OCI-LY7 (cell line): Measurements from ENCODE around the gene NHLRC2. TPM values are rescaled to one million over a fixed set of nuclear protein-coding genes. Genes with fewer than 3 reads are reported as not detected.

Experiments used
- BruUV-seq: library from RNA; stranded (reverse); fragments of 400-500 nt; replicated peaks from 2 replicates; lab custom pipeline; 2021; lab: Mats Ljungman, UMichigan
- CTCF ChIA-PET: fragments of 300-600 bp; sonication (Branson Sonifier 250); formaldehyde crosslinking; loops from one replicate; lab custom pipeline; 2022; ENCODE audit warnings: antibody characterized with exemption; ENCODE audit not compliant: unreplicated experiment; lab: Charles Lee
- POLR2A ChIA-PET: fragments of 300-600 bp; sonication (Branson Sonifier 250); formaldehyde crosslinking; loops from one replicate; lab custom pipeline; 2022; ENCODE audit warnings: antibody characterized with exemption; lab: Charles Lee
- DNase-seq: peaks from one replicate; pipeline ENCODE4 v3.0.0-alpha.2; 2015; ENCODE audit warnings: low spot score
- H2AFZ ChIP-seq: fragments of 200-600 bp; sonication (generic), shearing (Covaris generic); 2 replicates; pipeline ENCODE4 v1.6.1; 2014; ENCODE audit warnings: mild to moderate bottlenecking, antibody characterized with exemption, low read length, moderate library complexity
- H3K27ac ChIP-seq: fragments of 200-600 bp; sonication (generic); 2 replicates; pipeline ENCODE4 v1.5.1; 2014; ENCODE audit warnings: mixed run types, low read depth, mild to moderate bottlenecking, moderate library complexity, low read length, inconsistent platforms; ENCODE audit not compliant: poor library complexity, severe bottlenecking
- H3K36me3 ChIP-seq: fragments of 200-600 bp; sonication (generic); 2 replicates; pipeline ENCODE4 v1.6.1; 2014; ENCODE audit warnings: mild to moderate bottlenecking, antibody characterized with exemption, low read length, moderate library complexity, mixed read lengths; ENCODE audit not compliant: insufficient read depth
- H3K4me1 ChIP-seq: fragments of 200-600 bp; sonication (generic); 2 replicates; pipeline ENCODE4 v1.5.1; 2014; ENCODE audit warnings: mild to moderate bottlenecking, low read length; ENCODE audit not compliant: insufficient read depth, poor library complexity, severe bottlenecking
- H3K4me2 ChIP-seq: fragments of 200-600 bp; sonication (generic); 2 replicates; pipeline ENCODE4 v1.6.1; 2014; ENCODE audit warnings: mild to moderate bottlenecking, low read length
- H3K4me3 ChIP-seq: fragments of 200-600 bp; sonication (generic); 2 replicates; pipeline ENCODE4 v1.5.1; 2014; ENCODE audit warnings: mild to moderate bottlenecking, low read depth, low read length; ENCODE audit not compliant: poor library complexity, severe bottlenecking
- H3K79me2 ChIP-seq: fragments of 200-600 bp; sonication (generic); 2 replicates; pipeline ENCODE4 v1.6.1; 2016; ENCODE audit warnings: low read depth, mild to moderate bottlenecking, low read length, moderate library complexity, mixed read lengths; ENCODE audit not compliant: insufficient read depth
- H3K9me2 ChIP-seq: fragments of 200-600 bp; sonication (generic); 2 replicates; pipeline ENCODE4 v1.6.1; 2016; ENCODE audit warnings: mild to moderate bottlenecking, low read length, mixed read lengths; ENCODE audit not compliant: insufficient read depth
- H3K9me3 ChIP-seq: fragments of 200-600 bp; sonication (generic); 2 replicates; pipeline ENCODE4 v1.6.1; 2014; ENCODE audit warnings: mild to moderate bottlenecking, mixed run types, low read length, mixed read lengths
- H4K20me1 ChIP-seq: fragments of 200-600 bp; sonication (generic); 2 replicates; pipeline ENCODE4 v1.6.1; 2014; ENCODE audit warnings: mild to moderate bottlenecking, antibody characterized with exemption, low read length, moderate library complexity, mixed read lengths; ENCODE audit not compliant: insufficient read depth
- CTCF ChIP-seq: fragments of 200-600 bp; sonication (generic); conservative IDR thresholded peaks from 2 replicates; pipeline ENCODE4 v1.5.1; 2014; ENCODE audit warnings: mild to moderate bottlenecking, antibody characterized with exemption, low read length, moderate library complexity, mixed read lengths
- EZH2phosphoT487 ChIP-seq: fragments of 200-600 bp; sonication (generic); IDR thresholded peaks from 2 replicates; pipeline ENCODE4 v1.6.1; 2018; ENCODE audit warnings: low read depth, borderline replicate concordance, mild to moderate bottlenecking, mixed run types, antibody characterized with exemption, low read length, moderate library complexity, mixed read lengths
- intact Hi-C: fragments of 100-400 bp; cut with micrococcal nuclease; formaldehyde crosslinking; loops from one replicate; pipeline ENCODE4 v1.10.0; 2022; ENCODE audit not compliant: unreplicated experiment
- small RNA-seq: library from RNA; depleted of rRNA; stranded (forward); fragments of <200 nt; gene quantifications from one replicate; pipeline ENCODE3, GENCODE V24; 2014
- total RNA-seq, 2 experiments: library from RNA; depleted of rRNA in 1 of 2; stranded (reverse); fragments of >200 nt in 1 of 2; shearing (Covaris generic) in 1 of 2; gene quantifications; 2 replicates each; pipeline ENCODE4 v1.2.3, GENCODE V29; 2014 to 2022

The NHLRC2 gene
- total RNA-seq, 2 experiments from 2014 or later, result 28.6 to 44.5 TPM

GRCh38 chr10:113965077-113965476 is 110.6 kb downstream of the NHLRC2 start:
- Histone ChIP-seq H3K4me2 (peak overlapping the region; percentile 62), H3K9me2 (no peaks in the 10 kb centered on the region), H3K27ac (peak overlapping the region; percentile 55), H3K4me3 (peak overlapping the region; percentile 15), H3K36me3 (no peaks in the 10 kb centered on the region), H2AFZ (peak overlapping the region; percentile 85; the same call in 1 of the 2 replicates), H3K79me2 (no peaks in the 10 kb centered on the region), H3K9me3 (peaks cover 7% of the 10 kb centered on the region; the same call in 1 of the 2 replicates), H4K20me1 (no peaks in the 10 kb centered on the region), H3K4me1 (peaks cover 67% of the 10 kb centered on the region)
- DNase-seq, result peak; percentile 75
- intact Hi-C loops, result loop anchor here (1.0 to 2.0 kb wide), 2 partner anchors 18 to 78 kb away; partner anchors contain the start of gene ADRB1
- ChIA-PET CTCF (no interaction called here), POLR2A (interaction anchor here (0.6 to 1.7 kb wide), 11 partner anchors 13 to 131 kb away, joined by 3 to 8 read pairs (median 4); no protein-coding TSS in a partner anchor)
- BruUV-seq, result no TSS peak
- TF ChIP-seq EZH2phosphoT487 (no peak), CTCF (no peak)

- intact Hi-C loops, result loop anchor here (1.0 to 2.0 kb wide), 2 partner anchors 17 to 78 kb away; partner anchors contain the start of gene ADRB1
- H3K9me2 ChIP-seq, result no peaks in the 10 kb centered on the region
- BruUV-seq, result no TSS peak
- H2AFZ ChIP-seq, result peak overlapping the region; percentile 85; the same call in 1 of the 2 replicates
- TF ChIP-seq EZH2phosphoT487 (no peak), CTCF (no peak)
- H3K4me1 ChIP-seq, result peaks cover 61% of the 10 kb centered on the region
- H3K79me2 ChIP-seq, result no peaks in the 10 kb centered on the region
- peaks cover 7% of the 10 kb centered on the region; the same call in 1 of the 2 replicates for H3K9me3 ChIP-seq
- H3K4me3 ChIP-seq, result peak overlapping the region; percentile 37
- ChIA-PET CTCF (no interaction called here), POLR2A (interaction anchor here (0.6 to 1.7 kb wide), 12 partner anchors 10 to 130 kb away, joined by 3 to 8 read pairs (median 4); no protein-coding TSS in a partner anchor)
- DNase-seq, result peak; percentile 39
- no peaks in the 10 kb centered on the region for H4K20me1 ChIP-seq
- H3K27ac ChIP-seq, result peak overlapping the region; percentile 55
- peak overlapping the region; percentile 62 for H3K4me2 ChIP-seq
- H3K36me3 ChIP-seq, result no peaks in the 10 kb centered on the region
These were observed 111.2 kb downstream of the NHLRC2 start for GRCh38 chr10:113965683-113966082.

Small RNA genes within 50 kb of the gene (small RNA-seq; reads per million reads assigned to genes)
- not detected for gene RF00560

Other genes starting within 250 kb of the NHLRC2 start
- not detected in 2 replicates for gene NRAP, start 190.6 kb upstream of the NHLRC2 start, total RNA-seq (2014; rRNA removed; shearing (Covaris generic))
- not detected in 2 replicates for gene NRAP, start 190.6 kb upstream of the NHLRC2 start, total RNA-seq (2022)
- gene CASP7, start 174.7 kb upstream of the NHLRC2 start, total RNA-seq (2014; rRNA removed; shearing (Covaris generic)), result 16.5 and 17.4 TPM in 2 replicates
- 14.8 TPM in 2 replicates for gene CASP7, start 174.7 kb upstream of the NHLRC2 start, total RNA-seq (2022)
- not detected in 2 replicates for gene PLEKHS1, start 103.0 kb upstream of the NHLRC2 start, total RNA-seq (2014; rRNA removed; shearing (Covaris generic))
- gene PLEKHS1, start 103.0 kb upstream of the NHLRC2 start, total RNA-seq (2022), result not detected in 2 replicates
- gene DCLRE1A, start 579 bp upstream of the NHLRC2 start, total RNA-seq (2014; rRNA removed; shearing (Covaris generic)), result 11.5 and 12.3 TPM in 2 replicates
- 18.1 and 18.4 TPM in 2 replicates for gene DCLRE1A, start 579 bp upstream of the NHLRC2 start, total RNA-seq (2022)
- gene ADRB1, start 189.2 kb downstream of the NHLRC2 start, total RNA-seq (2014; rRNA removed; shearing (Covaris generic)), result 1.1 and 2.0 TPM in 2 replicates
- gene ADRB1, start 189.2 kb downstream of the NHLRC2 start, total RNA-seq (2022), result 1.3 and 1.4 TPM in 2 replicates